Muscle of back (tissue), 11 donors: ENCODE measurements around the gene NRP2. TPM values are rescaled to one million over a fixed set of nuclear protein-coding genes. Genes with fewer than 3 reads are reported as not detected.
A peak's percentile ranks its signal among the peaks of the same experiment; 100 is the strongest.

Experiments used
- DNase-seq, 3 donors: peaks; one replicate each; pipeline versions ENCODE4 v3.0.0 to v3.0.0-alpha.2; 2013
- polyA plus RNA-seq, 10 donors: library from polyadenylated mRNA; unstranded; fragments of 120-200 nt; gene quantifications; one replicate each; pipeline ENCODE4 v1.2.1, GENCODE V29; 2013; ENCODE audit not compliant: insufficient read length in 10 of 10

The NRP2 gene
- polyA plus RNA-seq, 10 donors: 12.9 to 31.7 (median 20.8) TPM

- DNase-seq: peak in 2 of 3 donors; percentile 35 to 76
Measured at GRCh38 chr2:205685314-205686055, 3.2 kb downstream of the NRP2 start.

- DNase-seq: peak in 2 of 3 donors; percentile 28 to 69
Measured at GRCh38 chr2:205686056-205686782, 3.9 kb downstream of the NRP2 start.

DNA sequence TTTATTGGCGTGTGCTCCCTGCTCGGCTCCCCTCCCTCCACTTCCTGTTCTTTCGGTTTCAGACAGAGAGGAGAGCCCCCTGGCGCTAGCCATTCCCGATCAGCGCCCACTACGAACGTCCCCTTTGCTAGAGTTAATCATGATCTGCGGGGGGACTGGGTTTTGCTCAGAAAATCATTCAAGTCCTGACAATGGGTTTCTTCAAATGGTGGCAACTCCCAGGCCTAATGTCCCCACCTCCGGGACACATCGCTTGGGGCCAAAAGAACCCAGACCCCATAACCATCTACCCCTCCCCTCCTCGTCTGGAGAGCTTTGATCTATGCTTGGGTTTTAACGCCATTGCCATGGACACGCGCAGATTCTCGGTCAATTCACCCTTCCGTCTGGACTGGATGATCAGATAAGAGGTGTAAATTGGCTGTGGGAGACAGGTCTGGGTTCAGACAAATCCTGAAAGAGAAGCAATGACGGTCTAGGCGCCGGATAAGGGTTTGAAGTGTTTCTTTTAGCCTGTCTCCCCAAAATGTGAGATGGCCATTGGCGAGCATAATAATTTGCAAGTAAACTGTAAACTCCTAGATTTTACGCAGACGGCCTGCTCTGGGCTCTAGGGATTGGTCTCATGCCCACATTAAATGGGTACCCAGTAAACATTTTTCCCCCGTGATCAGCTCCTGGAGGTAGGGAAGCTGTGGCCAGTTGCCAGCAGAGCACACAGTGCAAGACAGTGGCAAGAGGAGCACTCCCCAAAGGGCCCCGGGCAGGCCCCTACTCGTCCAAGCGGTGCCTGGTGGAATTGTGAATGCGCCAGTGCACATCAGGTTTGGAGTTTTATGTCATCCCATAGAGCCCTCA, 4.7 kb downstream of the NRP2 start:
- peak in 1 of 3 donors; percentile 69 for DNase-seq

- no peak for DNase-seq
Measured at GRCh38 chr2:205687641-205687956, 5.3 kb downstream of the NRP2 start.

DNA sequence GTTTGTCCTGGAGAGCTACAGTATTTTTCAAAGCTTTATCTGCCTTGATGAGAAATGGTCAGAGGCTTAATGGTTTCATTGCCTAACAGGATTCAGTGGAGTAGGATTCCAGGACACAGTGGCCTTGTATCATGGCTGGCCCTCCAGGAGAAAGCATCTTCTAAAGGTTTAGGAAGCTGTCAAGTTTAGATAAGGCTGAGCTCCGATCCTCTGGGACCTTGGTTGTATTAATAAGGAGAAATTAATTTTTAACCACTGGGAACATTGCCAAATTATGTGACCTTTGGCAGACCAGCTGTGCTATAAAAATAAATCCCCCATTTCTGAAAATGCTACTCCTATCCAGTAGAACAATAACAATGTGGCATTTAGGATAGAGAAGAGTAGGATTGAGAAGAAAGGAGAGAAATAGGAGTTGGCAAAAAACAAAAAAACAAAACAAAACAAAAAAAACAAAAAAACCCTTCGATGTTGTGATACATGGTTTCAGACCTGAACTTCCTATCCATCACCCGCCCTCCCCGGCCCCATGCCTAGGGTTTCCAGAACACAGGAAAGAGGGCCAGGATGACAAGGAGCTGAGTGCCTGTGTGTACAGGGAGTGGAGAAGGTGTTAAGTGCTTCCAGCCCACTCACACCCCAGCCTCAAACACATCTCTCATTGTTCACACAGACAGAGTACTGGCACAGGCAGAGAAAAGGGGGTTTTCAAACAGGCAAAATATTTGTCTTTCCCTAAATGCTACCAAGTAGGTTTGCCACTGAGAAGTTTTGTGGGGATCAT, 6.3 kb downstream of the NRP2 start:
- DNase-seq: no peak

DNA sequence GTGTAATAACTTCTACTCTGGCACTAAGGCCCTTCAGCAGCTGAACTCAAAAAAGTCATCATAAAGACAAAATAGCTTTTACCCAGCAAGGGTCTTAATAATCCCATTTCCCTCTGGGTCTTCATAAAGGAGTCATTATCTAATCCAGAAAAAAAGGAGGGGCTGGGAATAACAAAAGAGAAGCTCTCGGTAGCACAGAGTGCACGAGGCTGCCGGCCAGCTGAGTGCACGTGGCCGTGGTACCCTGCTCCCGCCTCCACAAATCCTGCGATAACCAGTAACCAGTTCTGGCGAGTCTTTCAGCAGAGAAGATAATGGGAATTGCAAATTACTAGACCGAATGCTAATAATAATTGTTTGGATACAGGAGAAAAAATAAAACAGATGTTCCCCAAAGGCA, 7.5 kb downstream of the NRP2 start:
- no peak for DNase-seq

GRCh38 chr2:205692104-205692503, 9.8 kb downstream of the NRP2 start:
- DNase-seq: no peak

DNA sequence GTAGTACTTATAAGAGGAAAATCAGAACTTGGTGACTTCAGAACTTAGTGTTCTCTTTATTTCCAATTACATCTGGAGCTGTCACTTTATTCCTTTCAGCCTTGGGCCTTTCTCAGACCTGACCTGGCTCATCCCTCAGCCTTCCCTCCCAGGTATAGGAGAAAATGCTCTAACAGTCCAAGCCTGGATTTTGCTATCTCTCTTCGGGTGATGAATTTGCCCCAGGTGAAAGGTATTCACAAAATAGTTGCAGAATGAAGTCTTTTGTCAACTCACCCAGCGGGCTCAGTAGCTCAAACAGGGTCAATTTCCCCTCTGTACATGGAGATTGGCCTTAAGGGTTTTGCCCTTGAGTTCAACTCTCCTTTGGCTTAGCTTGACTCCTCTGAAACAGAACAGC, 12.0 kb downstream of the NRP2 start:
- DNase-seq: no peak

DNA sequence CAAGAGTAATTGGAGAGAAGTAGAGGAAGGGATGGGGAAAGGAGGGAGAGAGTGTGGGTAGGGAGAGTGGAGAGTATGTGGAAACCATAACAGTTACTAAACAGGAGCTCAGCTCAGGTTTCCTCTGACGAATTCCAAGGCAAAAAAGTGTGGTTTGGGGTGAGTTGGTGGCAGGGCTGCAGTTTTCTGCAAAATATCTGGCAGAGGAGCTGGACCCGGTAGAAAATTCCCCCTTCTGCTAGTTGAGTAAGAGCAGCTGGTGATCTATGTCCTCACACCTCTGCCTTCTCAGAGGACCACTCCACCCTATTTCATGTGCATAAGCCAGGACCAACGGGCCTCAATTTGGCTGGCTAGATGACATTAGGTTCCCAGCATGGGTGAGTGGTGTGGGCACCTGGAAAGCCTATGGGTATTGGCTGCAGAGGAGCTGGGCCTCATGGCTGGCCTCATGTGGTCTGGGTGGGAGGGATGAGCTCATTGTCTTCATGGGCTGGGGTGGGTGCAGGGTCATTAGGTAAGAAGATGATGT, 13.2 kb downstream of the NRP2 start:
- DNase-seq: no peak

- DNase-seq: no peak
Measured at GRCh38 chr2:205696331-205696926, 14.1 kb downstream of the NRP2 start.

- peak in 1 of 3 donors; percentile 85 for DNase-seq
Measured at GRCh38 chr2:205696927-205697441, 14.7 kb downstream of the NRP2 start.

GRCh38 chr2:205698286-205699268, 16.3 kb downstream of the NRP2 start:
- no peak for DNase-seq

DNA sequence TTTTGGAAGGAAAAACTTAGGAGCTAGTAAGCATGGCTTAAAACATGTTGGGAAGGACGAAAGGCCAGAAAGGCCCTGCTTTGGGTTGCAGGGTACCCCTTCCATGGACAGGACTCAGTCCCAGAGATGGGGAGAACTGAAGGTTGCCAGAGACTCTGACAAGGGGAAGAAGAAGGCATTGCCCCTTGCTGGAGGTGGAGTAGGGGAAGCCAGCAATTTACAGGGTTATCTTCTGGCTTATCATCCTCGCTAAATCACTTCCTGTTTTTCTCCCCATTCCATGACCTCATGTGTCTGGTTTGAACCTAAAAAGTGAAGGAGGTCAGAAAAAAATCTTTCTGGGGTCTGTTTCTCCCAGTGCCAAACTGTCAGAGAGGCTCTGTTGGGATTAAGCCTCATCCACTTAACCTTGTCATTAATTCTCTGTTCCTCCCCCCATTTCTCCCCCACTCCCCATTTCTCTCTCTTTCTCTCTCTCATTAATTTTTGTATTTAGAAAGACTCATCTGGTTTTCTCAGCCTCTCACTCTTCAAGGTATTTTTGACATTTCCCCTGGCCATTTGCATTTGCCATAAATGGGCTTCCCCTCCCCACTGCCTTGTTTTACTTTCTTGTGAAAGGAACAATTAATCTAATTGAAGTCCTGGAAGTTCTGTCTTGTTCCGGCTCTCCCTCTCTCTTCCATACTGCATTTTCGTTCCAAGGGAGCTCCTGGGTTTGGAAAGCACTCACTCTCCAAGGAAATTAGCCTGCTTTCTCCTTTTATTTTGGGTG, 17.4 kb downstream of the NRP2 start:
- DNase-seq: no peak

DNA sequence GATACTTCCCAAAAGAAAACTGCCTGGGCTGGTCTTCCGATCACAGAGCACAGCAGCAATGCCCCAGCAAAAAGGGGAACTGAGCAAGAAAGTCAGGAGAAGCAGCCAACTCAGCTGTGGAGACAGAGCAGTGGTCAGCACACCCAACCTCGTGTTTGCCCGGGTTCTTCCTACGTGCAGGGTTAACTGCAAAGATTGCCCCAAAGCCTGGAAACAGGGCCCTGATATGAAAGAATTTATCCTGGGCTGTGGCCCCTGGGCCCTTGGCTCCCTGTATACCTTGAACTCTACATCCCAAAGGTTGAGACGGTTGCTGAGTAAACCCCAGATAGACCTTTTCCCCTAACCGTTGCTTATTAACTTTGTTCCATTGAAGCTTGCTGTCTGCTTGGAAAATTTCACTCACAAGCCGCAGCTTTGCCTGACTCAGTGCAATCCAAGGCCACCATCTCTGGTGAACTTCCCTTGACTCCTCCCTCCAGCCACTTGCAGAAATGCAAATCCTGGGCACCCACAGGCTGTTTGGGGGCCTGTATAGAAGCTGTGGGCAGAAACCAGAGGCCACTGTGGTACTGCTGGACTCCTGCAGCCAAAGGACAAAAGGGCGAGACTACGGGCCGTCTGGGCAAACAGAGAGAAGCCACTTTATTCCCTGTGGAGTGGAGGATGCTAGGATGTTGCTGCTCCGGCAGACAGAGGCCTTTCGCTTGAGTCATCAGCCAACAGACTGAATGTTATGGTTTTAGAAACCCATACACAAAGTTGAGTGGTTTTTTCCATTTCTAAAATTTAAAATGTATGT, 18.2 kb downstream of the NRP2 start:
- DNase-seq: no peak

- no peak for DNase-seq
Measured at GRCh38 chr2:205701509-205701908, 19.2 kb downstream of the NRP2 start.

- no peak for DNase-seq
Measured at GRCh38 chr2:205702576-205702975, 20.3 kb downstream of the NRP2 start.

- DNase-seq: no peak
Measured at GRCh38 chr2:205703471-205704126, 21.3 kb downstream of the NRP2 start.
